Thyroid gland (tissue), 4 donors: ENCODE measurements around the gene BCL11B. TPM values are rescaled to one million over a fixed set of nuclear protein-coding genes. Genes with fewer than 3 reads are reported as not detected.

Source experiments
- DNase-seq, 2 donors: peaks; one replicate each; pipeline ENCODE4 v3.0.0-alpha.2; 2019
- H3K27ac ChIP-seq, 3 donors: fragments of 200-600 bp; sonication (generic); 1 replicate in 2 of 3; 2 replicates in 1 of 3; pipeline ENCODE4 v1.5.1; 2016 to 2019; ENCODE audit warnings: mild to moderate bottlenecking in 1 of 3, moderate library complexity in 1 of 3
- H3K27me3 ChIP-seq: fragments of 200-600 bp; sonication (generic); one replicate; pipeline ENCODE4 v1.5.1; 2019
- H3K36me3 ChIP-seq, 2 donors: fragments of 200-600 bp; sonication (generic); one replicate each; pipeline ENCODE4 v1.5.1; 2016 to 2019
- H3K4me1 ChIP-seq, 2 donors: fragments of 200-600 bp; sonication (generic); one replicate each; pipeline ENCODE4 v1.5.1; 2017 to 2019
- H3K4me3 ChIP-seq, 3 donors: fragments of 200-600 bp; sonication (generic); replicated peaks in 1 of 3; 1 replicate in 2 of 3; 2 replicates in 1 of 3; pipeline ENCODE4 v1.5.1; 2016; ENCODE audit warnings: mild to moderate bottlenecking in 1 of 3
- H3K9me3 ChIP-seq: fragments of 200-600 bp; sonication (generic); one replicate; pipeline ENCODE4 v1.5.1; 2017
- CTCF ChIP-seq, 6 experiments: fragments of 200-600 bp in 3 of 6; fragments of 450-650 bp in 3 of 6; sonication (generic) in 3 of 6; IDR thresholded peaks; one replicate each; pipeline ENCODE4 v1.5.1; 2016 to 2019; ENCODE audit warnings: antibody characterized with exemption in 6 of 6, mild to moderate bottlenecking in 2 of 6, inconsistent platforms in 1 of 6, moderate library complexity in 1 of 6
- POLR2A ChIP-seq, 2 donors: fragments of 450-650 bp; IDR thresholded peaks; one replicate each; pipeline ENCODE4 v1.6.1; 2017; ENCODE audit warnings: antibody characterized with exemption in 2 of 2, mild to moderate bottlenecking in 2 of 2, moderate library complexity in 1 of 2
- WGBS, 2 donors: methylation state at CpG; one replicate each; pipeline ENCODE4 v1.1.5; 2017; 5-methylcytosine and 5-hydroxymethylcytosine counted together
- intact Hi-C: fragments of 100-400 bp; cut with DNase I; formaldehyde crosslinking; loops from one replicate; pipeline ENCODE4 v1.15.1; 2023
- total RNA-seq, 4 donors: library from RNA; depleted of rRNA; stranded (reverse); fragments of >200 nt; gene quantifications; one replicate each; pipeline ENCODE4 v1.2.3, GENCODE V29; 2016

The BCL11B gene
- total RNA-seq, 4 donors from 2014 or later, result 0.81 to 4.3 (median 2.3) TPM

GRCh38 chr14:99260587-99261551 is 11.1 kb downstream of the BCL11B start:
- intact Hi-C loops, result no loop called here
- WGBS, 2 donors, result 64 to 75% methylated on average over 20 of the region's 20 CpGs
- no peak overlapping the region for H3K4me3 ChIP-seq
- H3K36me3 ChIP-seq, result no peaks in the 10 kb centered on the region
- DNase-seq, result no peak
- no peak for TF ChIP-seq POLR2A (IDR thresholded peaks at IDR 0.05)
- TF ChIP-seq CTCF (IDR thresholded peaks at IDR 0.05), result no peak
- peaks cover 0 to 11% of the 10 kb centered on the region in 2 donors for H3K4me1 ChIP-seq
- no peaks in the 10 kb centered on the region for H3K9me3 ChIP-seq
- no peak overlapping the region for H3K27ac ChIP-seq
- H3K27me3 ChIP-seq, result no peaks in the 10 kb centered on the region

- no peak overlapping the region for H3K4me3 ChIP-seq
- no peak for DNase-seq
- H3K9me3 ChIP-seq, result no peaks in the 10 kb centered on the region
- TF ChIP-seq POLR2A (IDR thresholded peaks at IDR 0.05) (no peak), CTCF (IDR thresholded peaks at IDR 0.05) (no peak)
- no peaks in the 10 kb centered on the region for H3K27me3 ChIP-seq
- WGBS, 2 donors, result 89 to 92% methylated on average over 9 of the region's 9 CpGs
- no peak overlapping the region for H3K27ac ChIP-seq
- no peaks in the 10 kb centered on the region for H3K36me3 ChIP-seq
- peaks cover 0 to 11% of the 10 kb centered on the region in 2 donors for H3K4me1 ChIP-seq
- intact Hi-C loops, result no loop called here
Observed at GRCh38 chr14:99260116-99260515, 11.9 kb downstream of the BCL11B start.

- Histone ChIP-seq H3K9me3 (no peaks in the 10 kb centered on the region), H3K4me1 (peaks cover 0 to 11% of the 10 kb centered on the region in 2 donors), H3K27ac (peak overlapping the region in 1 of 3 donors; percentile 34), H3K36me3 (no peaks in the 10 kb centered on the region), H3K4me3 (no peak overlapping the region), H3K27me3 (no peaks in the 10 kb centered on the region)
- intact Hi-C loops, result no loop called here
- WGBS, 2 donors, result 76 to 82% methylated on average over 27 of the region's 27 CpGs
- TF ChIP-seq POLR2A (IDR thresholded peaks at IDR 0.05), result no peak
- no peak for TF ChIP-seq CTCF (IDR thresholded peaks at IDR 0.05)
- DNase-seq, result no peak
Observed at GRCh38 chr14:99258876-99259726, 12.9 kb downstream of the BCL11B start.

- H3K4me3 ChIP-seq, result no peak overlapping the region
- intact Hi-C loops, result no loop called here
Observed at GRCh38 chr14:99258341-99258861, 13.6 kb downstream of the BCL11B start.

More at GRCh38 chr14:99258341-99258861, 13.6 kb downstream of the BCL11B start:
- Histone ChIP-seq H3K27ac (peak overlapping the region in 2 of 3 donors; percentile 2 to 34), H3K27me3 (no peaks in the 10 kb centered on the region), H3K4me1 (peaks cover 0 to 11% of the 10 kb centered on the region in 2 donors), H3K36me3 (no peaks in the 10 kb centered on the region), H3K9me3 (no peaks in the 10 kb centered on the region)
- DNase-seq, result peak; percentile 79 to 84
- TF ChIP-seq POLR2A (IDR thresholded peaks at IDR 0.05) (no peak), CTCF (IDR thresholded peaks at IDR 0.05) (no peak)
- 2 to 6% methylated on average over 8 of the region's 8 CpGs for WGBS, 2 donors
